Fibroblast of villous mesenchyme (primary cell): ENCODE results near the gene HACL1. TPM values are rescaled to one million over a fixed set of nuclear protein-coding genes. Genes with fewer than 3 reads are reported as not detected.

Experiments
- DNase-seq: peaks from one replicate; pipeline ENCODE4 v3.0.0-alpha.2; 2010; ENCODE audit warnings: low read depth
- H3K4me3 ChIP-seq: 2 replicates; pipeline ENCODE4 v1.5.1; 2011; ENCODE audit warnings: low read depth, mild to moderate bottlenecking, low read length
- CTCF ChIP-seq: IDR thresholded peaks from 2 replicates; pipeline ENCODE4 v1.5.1; 2012; ENCODE audit warnings: low read depth, mild to moderate bottlenecking, low read length; ENCODE audit not compliant: insufficient read depth
- total RNA-seq: library from RNA; depleted of rRNA; stranded (reverse); fragments of >200 nt; gene quantifications from 2 replicates; pipeline ENCODE4 v1.2.3, GENCODE V29; 2012

HACL1 gene
- 25.8 and 33.7 TPM in 2 replicates for total RNA-seq

- DNase-seq: peak; percentile 99
- H3K4me3 ChIP-seq: peak within 1 kb of the TSS; percentile 100
- peak; percentile 14 for TF ChIP-seq CTCF
Measured at GRCh38 chr3:15601399-15602145, at the start of gene HACL1, which contains the start of gene BTD. TSS of gene HACL1 (minus strand) at chr3:15601569. CDS start at chr3:15601463, 106 bp downstream. TSS of gene BTD (plus strand) at chr3:15601745. CDS start at chr3:15635440, 33,695 bp downstream.

GRCh38 chr3:15649858-15650257 is 48.5 kb upstream of the HACL1 start:
- H3K4me3 ChIP-seq: no peak overlapping the region
- no peak for TF ChIP-seq CTCF
- no peak for DNase-seq

GRCh38 chr3:15649341-15649740 is 48.0 kb upstream of the HACL1 start:
- no peak for TF ChIP-seq CTCF
- H3K4me3 ChIP-seq: no peak overlapping the region
- DNase-seq: no peak

GRCh38 chr3:15647611-15648167 is 46.3 kb upstream of the HACL1 start:
- H3K4me3 ChIP-seq: no peak overlapping the region

GRCh38 chr3:15646851-15647511 is 45.6 kb upstream of the HACL1 start:
- TF ChIP-seq CTCF: no peak
- peak overlapping the region; percentile 3 for H3K4me3 ChIP-seq
- peak; percentile 100 for DNase-seq

More at GRCh38 chr3:15647611-15648167, 46.3 kb upstream of the HACL1 start:
- DNase-seq: peak; percentile 98
- TF ChIP-seq CTCF: no peak

GRCh38 chr3:15645740-15646501 is 44.6 kb upstream of the HACL1 start:
- DNase-seq: peak; percentile 93
- no peak for TF ChIP-seq CTCF
- H3K4me3 ChIP-seq: no peak overlapping the region
